Measurements from ENCODE around the gene USP37.

Gene USP37

DNA sequence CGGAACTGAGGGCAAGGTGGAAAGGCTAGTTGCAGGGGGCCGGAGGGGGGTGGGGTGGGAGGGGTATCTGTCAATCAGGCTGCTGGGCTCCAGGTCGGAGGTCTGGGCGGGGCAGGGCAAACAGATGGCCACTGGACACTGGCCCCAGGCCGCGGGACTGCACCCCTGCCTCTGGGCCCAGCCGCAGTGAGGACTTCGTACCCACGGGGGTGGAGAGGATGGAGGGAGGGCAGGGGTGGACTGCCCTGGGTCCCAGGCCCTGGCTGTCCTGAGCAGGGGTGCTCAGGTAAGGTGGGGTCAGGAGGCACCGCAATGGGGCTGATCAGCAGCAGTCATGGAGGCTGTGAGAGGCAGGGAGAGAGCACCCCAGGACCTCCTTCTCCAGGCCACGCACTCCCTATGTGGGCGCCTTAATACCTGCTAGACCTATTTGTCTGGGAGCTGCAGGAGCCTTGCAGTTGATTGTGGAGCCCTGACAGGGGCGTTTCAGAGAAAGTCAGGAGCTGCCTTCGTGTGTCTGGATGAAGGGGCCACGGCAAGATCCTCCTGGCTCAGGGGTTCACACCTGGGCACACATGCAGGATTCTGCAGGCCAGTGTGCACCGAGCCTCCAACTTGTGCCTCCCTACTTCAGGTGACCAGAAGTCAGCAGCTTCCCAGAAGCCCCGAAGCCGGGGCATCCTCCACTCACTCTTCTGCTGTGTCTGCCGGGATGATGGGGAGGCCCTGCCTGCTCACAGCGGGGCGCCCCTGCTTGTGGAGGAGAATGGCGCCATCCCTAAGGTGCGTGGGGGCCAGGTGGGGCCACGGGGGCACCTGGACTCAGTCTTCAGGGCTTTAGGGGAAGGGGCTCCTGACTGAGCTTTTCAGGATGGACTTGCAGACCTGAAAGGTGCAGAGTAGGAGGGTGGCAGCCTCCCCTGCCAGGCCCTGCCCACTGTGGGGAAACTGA is 166.9 kb downstream of the USP37 start:
- DNase-seq, result no peak

Measured in NCI-H1694 (cell line).